Right atrium auricular region (tissue), 2 donors: Measurements from ENCODE around the gene FARS2. TPM values are rescaled to one million over a fixed set of nuclear protein-coding genes. Genes with fewer than 3 reads are reported as not detected.
"Not testable (repeated sequence)": the region's sequence is repeated elsewhere in the genome, so short reads cannot be mapped to it uniquely, and the experiment has no call there.

Experiments used
- DNase-seq: peaks from one replicate; pipeline ENCODE4 v3.0.0-alpha.2; 2019; ENCODE audit warnings: low spot score
- H3K27ac ChIP-seq, 2 donors: fragments of 200-600 bp; sonication (generic); 1 replicate in 1 of 2; 2 replicates in 1 of 2; pipeline ENCODE4 v1.5.1; 2016 to 2019
- H3K27me3 ChIP-seq, 2 donors: fragments of 200-600 bp; sonication (generic); one replicate each; pipeline versions ENCODE4 v1.5.1 to v1.6.0; 2017 to 2019
- H3K36me3 ChIP-seq: fragments of 200-600 bp; sonication (generic); one replicate; pipeline ENCODE4 v1.5.1; 2016
- H3K4me1 ChIP-seq, 2 donors: fragments of 200-600 bp; sonication (generic); one replicate each; pipeline versions ENCODE4 v1.5.1 to v1.6.0; 2017 to 2019
- H3K4me3 ChIP-seq, 2 donors: fragments of 200-600 bp; sonication (generic); 1 replicate in 1 of 2; 2 replicates in 1 of 2; pipeline ENCODE4 v1.5.1; 2017 to 2019; ENCODE audit warnings: mild to moderate bottlenecking in 1 of 2, moderate library complexity in 1 of 2
- H3K9me3 ChIP-seq, 2 donors: fragments of 200-600 bp; sonication (generic); one replicate each; pipeline ENCODE4 v1.5.1; 2019
- CTCF ChIP-seq, 2 donors: fragments of 200-600 bp; sonication (generic); IDR thresholded peaks; one replicate each; pipeline ENCODE4 v1.5.1; 2019; ENCODE audit warnings: antibody characterized with exemption in 2 of 2
- total RNA-seq, 2 donors: library from RNA; depleted of rRNA; stranded (reverse); fragments of >200 nt; gene quantifications; one replicate each; pipeline ENCODE4 v1.1.0, GENCODE V29; 2016

The FARS2 gene
- total RNA-seq, 2 donors from 2014 or later, result 9.4 to 15.0 TPM

- peaks cover 0 to 6% of the 10 kb centered on the region in 2 donors for H3K9me3 ChIP-seq
- no peak overlapping the region for H3K27ac ChIP-seq
- H3K4me3 ChIP-seq, result no peak overlapping the region
- no peaks in the 10 kb centered on the region for H3K36me3 ChIP-seq
- no peaks in the 10 kb centered on the region for H3K4me1 ChIP-seq
- TF ChIP-seq CTCF (IDR thresholded peaks at IDR 0.05), result no peak
- DNase-seq, result no peak
- H3K27me3 ChIP-seq, result no peaks in the 10 kb centered on the region
Measured at GRCh38 chr6:5695260-5696245, 434.2 kb downstream of the FARS2 start.

GRCh38 chr6:5697508-5697907, 436.2 kb downstream of the FARS2 start:
- H3K4me1 ChIP-seq, result no peaks in the 10 kb centered on the region
- H3K9me3 ChIP-seq, result no peaks in the 10 kb centered on the region
- no peaks in the 10 kb centered on the region for H3K36me3 ChIP-seq
- H3K27ac ChIP-seq, result no peak overlapping the region
- DNase-seq, result no peak
- no peak for TF ChIP-seq CTCF (IDR thresholded peaks at IDR 0.05)
- no peak overlapping the region for H3K4me3 ChIP-seq
- no peaks in the 10 kb centered on the region for H3K27me3 ChIP-seq

GRCh38 chr6:5698318-5698717, 437.0 kb downstream of the FARS2 start:
- no peak for TF ChIP-seq CTCF (IDR thresholded peaks at IDR 0.05)
- H3K36me3 ChIP-seq, result no peaks in the 10 kb centered on the region
- H3K9me3 ChIP-seq, result no peaks in the 10 kb centered on the region
- H3K4me3 ChIP-seq, result no peak overlapping the region
- no peaks in the 10 kb centered on the region for H3K27me3 ChIP-seq
- H3K27ac ChIP-seq, result no peak overlapping the region
- DNase-seq, result no peak
- H3K4me1 ChIP-seq, result no peaks in the 10 kb centered on the region

GRCh38 chr6:5699064-5699463, 437.8 kb downstream of the FARS2 start:
- not testable (repeated sequence) for DNase-seq, H3K27me3 ChIP-seq, H3K4me1 ChIP-seq

GRCh38 chr6:5701174-5701573, 439.9 kb downstream of the FARS2 start:
- Histone ChIP-seq H3K27ac (no peak overlapping the region), H3K4me1 (no peaks in the 10 kb centered on the region), H3K36me3 (no peaks in the 10 kb centered on the region), H3K9me3 (no peaks in the 10 kb centered on the region), H3K4me3 (no peak overlapping the region), H3K27me3 (no peaks in the 10 kb centered on the region)
- DNase-seq, result no peak
- no peak for TF ChIP-seq CTCF (IDR thresholded peaks at IDR 0.05)

More at GRCh38 chr6:5699064-5699463, 437.8 kb downstream of the FARS2 start:
- H3K36me3 ChIP-seq, H3K9me3 ChIP-seq, H3K4me3 ChIP-seq, H3K27ac ChIP-seq: not testable (repeated sequence)

- H3K27me3 ChIP-seq, result no peaks in the 10 kb centered on the region
- H3K9me3 ChIP-seq, result no peaks in the 10 kb centered on the region
- H3K4me1 ChIP-seq, result no peaks in the 10 kb centered on the region
- no peak overlapping the region for H3K27ac ChIP-seq
- no peak overlapping the region for H3K4me3 ChIP-seq
- TF ChIP-seq CTCF (IDR thresholded peaks at IDR 0.05), result no peak
- H3K36me3 ChIP-seq, result no peaks in the 10 kb centered on the region
- DNase-seq, result no peak
Measured at GRCh38 chr6:5704708-5705107, 443.4 kb downstream of the FARS2 start.
